A673 (cell line): Measurements from ENCODE around the gene IL19. TPM values are rescaled to one million over a fixed set of nuclear protein-coding genes. Genes with fewer than 3 reads are reported as not detected.

Experiments used
- BruUV-seq: library from RNA; stranded (reverse); fragments of 400-500 nt; replicated peaks from 2 replicates; lab custom pipeline; 2021; lab: Mats Ljungman, UMichigan
- CTCF ChIA-PET: fragments of 300-600 bp; sonication (Branson Sonifier 250); formaldehyde crosslinking; loops from one replicate; lab custom pipeline; 2022; ENCODE audit warnings: antibody characterized with exemption; lab: Charles Lee
- POLR2A ChIA-PET: fragments of 300-600 bp; sonication (Branson Sonifier 250); formaldehyde crosslinking; loops from one replicate; lab custom pipeline; 2022; ENCODE audit warnings: antibody characterized with exemption; ENCODE audit not compliant: low non-redundant PET; lab: Charles Lee
- DNase-seq: peaks from one replicate; pipeline ENCODE4 v3.0.0-alpha.2; 2015; ENCODE audit warnings: low spot score
- H3K27ac ChIP-seq: fragments of 200-600 bp; sonication (generic); 2 replicates; pipeline ENCODE4 v1.5.1; 2016; ENCODE audit warnings: mixed run types, low read depth, mild to moderate bottlenecking, mixed read lengths, antibody characterized with exemption, low read length; ENCODE audit not compliant: poor library complexity, severe bottlenecking
- H3K27me3 ChIP-seq: fragments of 200-600 bp; sonication (generic); replicated peaks from 2 replicates; pipeline ENCODE4 v1.6.1; 2017; ENCODE audit warnings: mixed run types, low read depth, mild to moderate bottlenecking, mixed read lengths, antibody characterized with exemption, low read length; ENCODE audit not compliant: insufficient read depth, poor library complexity
- H3K36me3 ChIP-seq: fragments of 200-600 bp; sonication (generic); 2 replicates; pipeline ENCODE4 v1.6.1; 2016; ENCODE audit warnings: mixed run types, mild to moderate bottlenecking, mixed read lengths, antibody characterized with exemption, low read length; ENCODE audit not compliant: insufficient read depth, poor library complexity, severe bottlenecking
- H3K4me1 ChIP-seq: fragments of 200-600 bp; sonication (generic); 2 replicates; pipeline ENCODE4 v1.6.1; 2017; ENCODE audit warnings: mixed run types, mild to moderate bottlenecking, mixed read lengths, antibody characterized with exemption, low read length; ENCODE audit not compliant: insufficient read depth, poor library complexity, severe bottlenecking
- H3K4me3 ChIP-seq: fragments of 200-600 bp; sonication (generic); 2 replicates; pipeline ENCODE4 v1.5.1; 2016; ENCODE audit warnings: low read depth, mixed run types, mild to moderate bottlenecking, mixed read lengths, low read length; ENCODE audit not compliant: poor library complexity, severe bottlenecking
- H3K9me3 ChIP-seq: fragments of 200-600 bp; sonication (generic); 2 replicates; pipeline ENCODE4 v1.6.1; 2016; ENCODE audit warnings: mixed run types, low read depth, mild to moderate bottlenecking, mixed read lengths, antibody characterized with exemption, low read length; ENCODE audit not compliant: poor library complexity, severe bottlenecking
- EZH2 ChIP-seq: fragments of 200-600 bp; sonication (generic); IDR thresholded peaks from 2 replicates; pipeline ENCODE4 v1.6.1; 2017; ENCODE audit warnings: borderline replicate concordance, low read depth, mild to moderate bottlenecking, mixed read lengths, antibody characterized with exemption, low read length; ENCODE audit not compliant: poor library complexity, severe bottlenecking
- intact Hi-C: fragments of 100-400 bp; cut with micrococcal nuclease; formaldehyde crosslinking; loops from one replicate; pipeline ENCODE4 v1.10.0; 2022; ENCODE audit not compliant: unreplicated experiment
- total RNA-seq: library from RNA; stranded (reverse); gene quantifications from 2 replicates; pipeline ENCODE4 v1.2.3, GENCODE V29; 2021
- TF ChIP-seq, protein P1 (sequence below): fragments of 300-800, 200-600 bp; sonication (generic); conservative IDR thresholded peaks from 2 replicates; pipeline ENCODE4 v1.5.1; 2017; ENCODE audit warnings: low read depth, mild to moderate bottlenecking, antibody characterized with exemption, low read length, moderate library complexity, mixed read lengths

Gene IL19
- total RNA-seq, 1 experiment from 2014 or later = not detected

DNA sequence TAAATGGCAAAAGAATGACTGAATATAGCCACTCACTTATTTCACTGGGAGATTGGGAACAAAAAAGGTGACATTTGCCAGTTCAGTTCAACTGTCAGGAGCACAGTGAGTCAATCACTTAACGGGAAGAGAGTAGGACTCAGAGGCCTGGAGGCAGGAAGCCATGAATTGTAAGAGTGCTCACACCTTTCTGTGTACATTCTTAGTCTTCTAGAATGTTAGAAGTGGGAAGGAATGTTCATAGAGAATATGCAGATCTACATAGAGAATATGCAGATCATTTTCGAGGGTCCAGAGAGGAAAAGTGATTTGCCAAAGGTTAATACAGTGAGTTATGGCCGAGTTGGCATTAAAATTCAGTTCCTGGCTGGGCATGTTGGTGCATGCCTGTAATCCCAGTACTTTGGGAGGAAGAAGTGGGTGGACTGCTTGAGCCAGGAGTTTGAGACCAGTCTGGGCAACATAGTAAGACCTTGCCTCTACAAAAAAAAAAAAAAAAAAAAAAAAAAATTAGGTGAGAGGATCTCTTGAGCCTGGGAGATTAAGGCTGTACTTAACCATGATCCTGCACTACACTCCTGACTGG lies 103.1 kb downstream of the IL19 start:
- ChIA-PET POLR2A (no interaction called here), CTCF (no interaction called here)
- H3K27ac ChIP-seq = no peak overlapping the region
- intact Hi-C loops = no loop called here
- H3K4me3 ChIP-seq = no peak overlapping the region
- H3K36me3 ChIP-seq = no peaks in the 10 kb centered on the region
- H3K27me3 ChIP-seq = peaks cover 5% of the 10 kb centered on the region
- TF ChIP-seq, protein P1, sequence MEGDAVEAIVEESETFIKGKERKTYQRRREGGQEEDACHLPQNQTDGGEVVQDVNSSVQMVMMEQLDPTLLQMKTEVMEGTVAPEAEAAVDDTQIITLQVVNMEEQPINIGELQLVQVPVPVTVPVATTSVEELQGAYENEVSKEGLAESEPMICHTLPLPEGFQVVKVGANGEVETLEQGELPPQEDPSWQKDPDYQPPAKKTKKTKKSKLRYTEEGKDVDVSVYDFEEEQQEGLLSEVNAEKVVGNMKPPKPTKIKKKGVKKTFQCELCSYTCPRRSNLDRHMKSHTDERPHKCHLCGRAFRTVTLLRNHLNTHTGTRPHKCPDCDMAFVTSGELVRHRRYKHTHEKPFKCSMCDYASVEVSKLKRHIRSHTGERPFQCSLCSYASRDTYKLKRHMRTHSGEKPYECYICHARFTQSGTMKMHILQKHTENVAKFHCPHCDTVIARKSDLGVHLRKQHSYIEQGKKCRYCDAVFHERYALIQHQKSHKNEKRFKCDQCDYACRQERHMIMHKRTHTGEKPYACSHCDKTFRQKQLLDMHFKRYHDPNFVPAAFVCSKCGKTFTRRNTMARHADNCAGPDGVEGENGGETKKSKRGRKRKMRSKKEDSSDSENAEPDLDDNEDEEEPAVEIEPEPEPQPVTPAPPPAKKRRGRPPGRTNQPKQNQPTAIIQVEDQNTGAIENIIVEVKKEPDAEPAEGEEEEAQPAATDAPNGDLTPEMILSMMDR = no peak
- no peak for TF ChIP-seq EZH2
- peaks cover 13% of the 10 kb centered on the region for H3K9me3 ChIP-seq
- no peak for DNase-seq
- no TSS peak for BruUV-seq
- no peaks in the 10 kb centered on the region for H3K4me1 ChIP-seq

DNA sequence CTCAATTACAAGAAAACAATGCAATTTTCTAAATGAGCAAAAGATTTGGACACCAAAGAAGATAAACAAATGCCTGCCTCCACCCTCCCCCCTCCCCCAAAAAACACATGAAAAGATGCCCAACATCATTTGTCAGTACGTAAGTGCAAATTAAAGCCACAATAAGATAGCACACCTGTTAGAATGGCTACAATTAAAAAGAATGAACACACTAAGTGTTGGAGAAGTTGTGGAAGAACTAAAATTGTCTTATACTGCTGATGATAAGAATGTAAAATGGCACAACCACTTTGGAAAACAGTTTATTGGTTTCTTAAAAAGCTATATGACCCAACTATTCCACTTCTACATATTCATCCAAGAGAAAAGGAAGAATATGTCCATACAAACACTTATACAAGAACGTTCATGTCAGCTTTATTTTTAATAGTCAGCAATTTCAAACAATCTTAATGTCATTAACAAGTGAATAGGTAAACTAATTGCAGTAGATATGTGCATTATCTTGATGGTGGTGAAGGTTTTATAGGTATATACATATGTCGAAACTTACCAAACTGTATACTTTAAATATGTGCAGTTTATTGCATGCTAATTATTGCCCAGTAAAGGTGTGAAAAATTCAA lies 105.3 kb downstream of the IL19 start:
- H3K9me3 ChIP-seq = peaks cover 13% of the 10 kb centered on the region
- no peaks in the 10 kb centered on the region for H3K4me1 ChIP-seq
- CTCF ChIA-PET = no interaction called here
- no peak for TF ChIP-seq EZH2
- TF ChIP-seq, protein P1 = no peak
- intact Hi-C loops = no loop called here
- H3K4me3 ChIP-seq = no peak overlapping the region
- peaks cover 2% of the 10 kb centered on the region for H3K27me3 ChIP-seq
- no peaks in the 10 kb centered on the region for H3K36me3 ChIP-seq
- no TSS peak for BruUV-seq
- POLR2A ChIA-PET = no interaction called here
- DNase-seq = no peak
- no peak overlapping the region for H3K27ac ChIP-seq

DNA sequence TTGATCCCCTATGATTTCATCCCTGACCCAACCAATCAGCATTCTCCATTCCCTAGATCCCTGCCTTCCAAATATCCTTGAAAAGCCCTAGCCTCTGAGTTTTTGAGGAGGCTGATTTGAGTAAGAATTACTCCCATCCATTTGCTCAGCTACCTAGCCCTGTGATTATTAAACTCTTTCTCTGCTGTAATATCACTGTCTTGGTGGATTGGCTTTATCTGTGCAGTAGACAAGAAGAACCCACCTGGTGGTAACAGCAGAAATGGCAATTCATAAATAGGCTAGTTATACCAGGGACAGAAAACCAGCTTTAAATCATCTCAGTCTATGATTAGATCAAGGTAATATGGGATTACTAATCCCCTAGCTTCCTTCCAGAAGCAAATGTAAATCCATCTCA lies 107.9 kb downstream of the IL19 start:
- H3K36me3 ChIP-seq = no peaks in the 10 kb centered on the region
- intact Hi-C loops = no loop called here
- no peak overlapping the region for H3K27ac ChIP-seq
- H3K9me3 ChIP-seq = peaks cover 13% of the 10 kb centered on the region
- CTCF ChIA-PET = no interaction called here
- H3K4me3 ChIP-seq = no peak overlapping the region
- POLR2A ChIA-PET = no interaction called here
- no peaks in the 10 kb centered on the region for H3K27me3 ChIP-seq
- TF ChIP-seq, protein P1 = no peak
- no peak for TF ChIP-seq EZH2
- BruUV-seq = no TSS peak
- DNase-seq = no peak
- no peaks in the 10 kb centered on the region for H3K4me1 ChIP-seq
